Sigmoid colon (tissue), 4 donors: ENCODE data around the gene FOXN3.

Source experiments
- POLR2A ChIP-seq, 2 donors: fragments of 450-650 bp; IDR thresholded peaks; one replicate each; pipeline ENCODE4 v1.6.1; 2016; ENCODE audit warnings: antibody characterized with exemption in 2 of 2, mild to moderate bottlenecking in 2 of 2, moderate library complexity in 2 of 2
- POLR2AphosphoS5 ChIP-seq, 4 donors: sonication (generic); formaldehyde crosslinking; IDR thresholded peaks; one replicate each; pipeline ENCODE4 v1.6.1; 2017; ENCODE audit warnings: antibody characterized with exemption in 4 of 4
- TF ChIP-seq, protein P1 (sequence below), 4 experiments: fragments of 450-650 bp in 3 of 4; fragments of 200-600 bp in 1 of 4; IDR thresholded peaks; one replicate each; pipeline ENCODE4 v1.5.1; 2016 to 2019; ENCODE audit warnings: antibody characterized with exemption in 4 of 4, mild to moderate bottlenecking in 3 of 4, moderate library complexity in 2 of 4

DNA sequence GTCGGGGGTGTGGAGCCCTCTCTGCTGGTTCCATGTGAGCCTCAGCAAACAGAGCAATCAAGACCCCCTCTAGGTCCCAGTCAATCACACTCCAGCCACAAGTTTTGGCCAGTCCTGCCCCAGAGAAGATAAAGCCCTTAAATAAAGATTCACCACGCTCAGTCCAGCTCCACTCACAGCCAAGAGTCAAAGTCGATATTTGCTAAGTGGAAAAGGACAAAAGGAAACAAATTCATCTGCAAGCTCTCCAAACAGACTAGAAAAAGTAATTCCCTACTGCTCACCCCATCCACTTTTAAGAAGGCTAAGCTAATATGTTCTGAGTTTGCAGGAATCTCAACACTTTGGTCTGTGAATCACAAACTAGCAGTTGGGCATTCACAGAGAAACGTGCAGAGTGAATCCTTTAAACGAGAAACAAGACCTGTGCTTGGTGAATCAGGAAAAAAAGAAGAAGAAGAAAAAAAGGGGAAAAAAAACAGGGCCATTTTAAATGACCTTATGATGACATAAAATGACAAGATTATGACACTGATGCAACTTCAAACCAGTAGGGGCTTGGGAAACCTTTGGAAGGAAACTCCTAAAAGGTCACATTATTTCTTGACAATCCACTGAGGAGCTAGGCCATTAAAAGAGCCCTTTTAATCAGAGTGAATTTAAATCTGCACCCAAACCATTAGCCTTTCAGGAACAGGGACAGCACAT is 41.8 kb upstream of the FOXN3 start:
- TF ChIP-seq POLR2AphosphoS5 (IDR thresholded peaks at IDR 0.05) (no peak), POLR2A (IDR thresholded peaks at IDR 0.05) (no peak)
- TF ChIP-seq, protein P1, sequence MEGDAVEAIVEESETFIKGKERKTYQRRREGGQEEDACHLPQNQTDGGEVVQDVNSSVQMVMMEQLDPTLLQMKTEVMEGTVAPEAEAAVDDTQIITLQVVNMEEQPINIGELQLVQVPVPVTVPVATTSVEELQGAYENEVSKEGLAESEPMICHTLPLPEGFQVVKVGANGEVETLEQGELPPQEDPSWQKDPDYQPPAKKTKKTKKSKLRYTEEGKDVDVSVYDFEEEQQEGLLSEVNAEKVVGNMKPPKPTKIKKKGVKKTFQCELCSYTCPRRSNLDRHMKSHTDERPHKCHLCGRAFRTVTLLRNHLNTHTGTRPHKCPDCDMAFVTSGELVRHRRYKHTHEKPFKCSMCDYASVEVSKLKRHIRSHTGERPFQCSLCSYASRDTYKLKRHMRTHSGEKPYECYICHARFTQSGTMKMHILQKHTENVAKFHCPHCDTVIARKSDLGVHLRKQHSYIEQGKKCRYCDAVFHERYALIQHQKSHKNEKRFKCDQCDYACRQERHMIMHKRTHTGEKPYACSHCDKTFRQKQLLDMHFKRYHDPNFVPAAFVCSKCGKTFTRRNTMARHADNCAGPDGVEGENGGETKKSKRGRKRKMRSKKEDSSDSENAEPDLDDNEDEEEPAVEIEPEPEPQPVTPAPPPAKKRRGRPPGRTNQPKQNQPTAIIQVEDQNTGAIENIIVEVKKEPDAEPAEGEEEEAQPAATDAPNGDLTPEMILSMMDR (IDR thresholded peaks at IDR 0.05) = no peak
